HG02970 (cell line): Measurements from ENCODE around the gene TRMT6.

Experiments used
- ATAC-seq: cut with Tn5 transposase; IDR thresholded peaks from one replicate; pipeline ENCODE4 v1.9.1; 2021; ENCODE audit warnings: mild to moderate bottlenecking, moderate library complexity, moderate number of reproducible peaks; ENCODE audit not compliant: unreplicated experiment, low FRiP score

Gene TRMT6

GRCh38 chr20:5910186-5910585, 40.1 kb downstream of the TRMT6 start:
- ATAC-seq = no peak

- no peak for ATAC-seq
Observed at GRCh38 chr20:5908981-5909380, 41.4 kb downstream of the TRMT6 start.

GRCh38 chr20:5900908-5901307, 49.4 kb downstream of the TRMT6 start:
- ATAC-seq = no peak

- no peak for ATAC-seq
Observed at GRCh38 chr20:5899444-5899843, 50.9 kb downstream of the TRMT6 start.

- ATAC-seq = no peak
Observed at GRCh38 chr20:5895626-5896025, 54.7 kb downstream of the TRMT6 start.

GRCh38 chr20:5893621-5894020, 56.7 kb downstream of the TRMT6 start:
- no peak for ATAC-seq

GRCh38 chr20:5893052-5893451, 57.3 kb downstream of the TRMT6 start:
- ATAC-seq = no peak

- ATAC-seq = no peak
Observed at GRCh38 chr20:5890773-5891441, 59.4 kb downstream of the TRMT6 start.

- ATAC-seq = no peak
Observed at GRCh38 chr20:5888041-5888440, 62.3 kb downstream of the TRMT6 start.

- ATAC-seq = no peak
Observed at GRCh38 chr20:5887386-5887785, 62.9 kb downstream of the TRMT6 start.
